GM15510 (cell line): ENCODE measurements around the gene BSDC1.

ENCODE experiments used
- POLR2A ChIP-seq: IDR thresholded peaks from 3 replicates; pipeline ENCODE4 v1.6.1; 2011; ENCODE audit warnings: borderline replicate concordance; ENCODE audit not compliant: insufficient read length; ENCODE audit errors: extremely low read depth

BSDC1 gene

GRCh38 chr1:32394141-32394889 lies at the start of gene BSDC1:
BSDC1 (minus strand) TSS chr1:32394441; CDS start chr1:32394414, 27 bp downstream.
- TF ChIP-seq POLR2A, result peak; percentile 80

DNA sequence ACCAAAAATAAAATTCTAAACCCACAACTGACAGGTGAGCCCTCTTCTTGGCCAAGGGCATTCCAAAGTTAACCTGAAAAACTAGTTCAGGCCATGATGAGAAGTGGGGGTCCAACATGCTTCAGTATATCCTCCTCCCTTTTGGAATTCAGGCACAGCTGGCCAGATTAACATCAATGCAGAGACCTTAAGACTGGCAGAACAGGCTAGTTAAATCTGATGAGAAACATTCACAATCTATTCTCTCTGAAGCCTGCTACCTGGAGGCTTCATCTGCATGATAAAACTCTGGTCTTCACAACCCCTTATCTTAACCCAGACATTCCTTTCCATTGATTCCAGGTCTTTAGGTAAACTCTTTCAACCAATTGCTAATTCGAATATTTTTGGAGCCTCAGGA lies 43.9 kb upstream of the BSDC1 start:
- no peak for TF ChIP-seq POLR2A

GRCh38 chr1:32431736-32432400 lies 37.6 kb upstream of the BSDC1 start:
- TF ChIP-seq POLR2A, result no peak

- TF ChIP-seq POLR2A, result no peak
Observed at GRCh38 chr1:32427264-32427963, 33.2 kb upstream of the BSDC1 start.

DNA sequence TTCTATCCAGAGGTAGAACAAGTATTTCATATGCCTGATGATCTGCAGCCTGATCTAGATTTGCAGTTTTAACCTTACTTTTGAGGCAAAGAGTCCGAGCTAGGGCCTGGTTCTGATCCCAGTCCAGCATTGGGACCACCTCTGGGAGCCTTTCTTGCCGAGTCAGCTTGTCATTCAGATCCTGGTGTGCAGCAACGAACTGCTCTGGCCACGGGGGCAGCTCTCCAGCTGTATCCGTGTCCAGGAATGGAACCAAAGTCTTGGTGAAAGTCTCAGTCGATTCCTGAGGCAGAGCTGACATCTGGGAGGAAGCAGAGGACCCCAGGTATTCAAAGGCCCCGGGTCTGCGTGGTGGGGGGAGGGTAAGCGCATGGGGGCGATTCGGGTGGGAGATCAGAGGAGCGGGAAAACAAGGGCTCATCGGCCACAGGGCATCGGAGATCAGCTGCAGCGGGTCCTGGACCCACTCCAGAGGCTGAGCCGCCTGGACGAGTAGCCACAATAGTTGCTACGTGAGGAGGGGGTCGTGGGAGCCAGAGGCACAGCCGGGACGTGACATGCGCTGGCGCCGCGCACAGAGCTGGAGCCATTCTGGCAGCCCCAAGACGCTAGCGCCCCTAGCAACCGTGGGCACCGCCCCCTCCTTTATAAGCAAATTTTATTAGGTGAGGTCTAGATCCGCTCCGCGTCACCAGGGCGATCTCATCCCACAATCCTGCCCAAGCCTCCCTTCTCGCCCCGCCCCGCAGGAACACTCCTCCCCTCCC lies 32.4 kb upstream of the BSDC1 start:
- no peak for TF ChIP-seq POLR2A

DNA sequence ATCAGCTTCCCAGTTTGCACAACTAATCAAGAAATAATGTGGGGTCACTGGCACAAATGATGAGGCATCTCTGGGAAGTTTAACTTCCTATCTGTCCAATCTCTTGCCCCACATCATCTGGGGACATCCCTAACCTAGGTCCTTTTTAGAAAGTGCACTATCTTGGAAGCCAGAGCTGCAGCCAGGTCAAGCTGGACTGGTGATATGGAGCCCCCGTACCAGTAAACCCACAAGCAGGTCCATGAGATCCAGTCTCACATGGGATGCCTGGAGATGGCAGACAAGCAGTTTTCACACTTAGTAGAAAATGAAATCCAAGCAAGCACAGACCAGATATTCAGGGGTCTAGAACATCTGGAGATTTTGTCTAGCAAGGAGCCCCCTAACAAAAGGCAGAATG lies 27.5 kb upstream of the BSDC1 start:
- TF ChIP-seq POLR2A, result no peak

DNA sequence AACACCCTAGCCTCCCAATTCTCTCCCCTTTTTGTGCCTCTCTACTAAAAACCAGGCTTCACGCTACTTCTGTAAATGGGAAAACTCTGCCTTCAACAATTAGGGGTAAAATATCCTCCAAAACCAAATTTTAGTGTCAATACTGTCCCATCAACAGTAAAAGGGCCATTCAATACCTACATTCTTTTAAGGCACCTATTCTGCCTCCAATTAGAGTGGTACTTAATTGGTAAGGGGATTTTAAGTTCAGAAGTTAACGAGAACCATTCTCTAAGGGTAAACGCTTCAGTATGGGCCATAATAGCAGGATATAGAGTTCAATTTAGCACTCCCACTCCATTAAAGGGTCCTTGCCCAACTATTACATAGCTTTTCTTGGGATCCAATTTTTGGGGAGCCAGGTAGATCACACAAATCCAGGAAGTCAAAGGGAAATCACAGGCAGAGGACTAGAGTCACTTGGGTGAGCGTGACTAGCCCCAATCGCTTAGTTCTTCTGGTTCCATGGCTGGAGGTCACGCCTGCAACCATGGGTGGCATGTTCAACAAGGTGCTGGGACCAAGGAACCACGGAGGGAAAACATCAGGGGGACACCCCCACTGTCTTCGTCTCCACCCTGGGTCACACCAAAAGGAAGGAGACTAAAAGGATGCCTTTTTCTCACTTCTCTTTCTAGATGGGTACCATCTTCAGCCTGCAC lies 20.1 kb upstream of the BSDC1 start:
- no peak for TF ChIP-seq POLR2A

- TF ChIP-seq POLR2A, result no peak
Observed at GRCh38 chr1:32413507-32414185, 19.4 kb upstream of the BSDC1 start.

GRCh38 chr1:32411261-32411660 lies 17.0 kb upstream of the BSDC1 start:
- TF ChIP-seq POLR2A, result no peak

DNA sequence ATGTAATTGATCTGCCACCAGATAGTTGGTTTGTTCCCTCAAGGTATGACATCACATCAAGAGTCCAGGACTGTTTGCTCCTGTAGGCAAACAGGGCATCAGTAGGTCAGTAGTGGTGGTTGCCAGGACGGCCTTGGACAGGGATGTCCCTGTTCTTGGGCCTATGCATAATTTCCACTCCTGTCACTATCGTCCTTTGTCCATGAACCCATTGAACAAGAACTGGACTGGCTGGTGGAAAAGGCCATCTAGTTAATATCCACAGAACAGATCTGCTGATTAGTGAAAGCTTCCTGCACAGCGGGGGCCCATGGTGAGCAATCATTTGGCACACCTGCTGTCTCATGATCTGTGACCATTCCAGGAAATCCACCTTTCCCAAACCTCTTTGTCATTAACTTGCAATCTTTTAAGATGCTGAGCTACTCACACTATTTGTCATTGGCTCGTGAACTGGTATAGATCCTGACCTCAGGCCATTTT lies 12.4 kb upstream of the BSDC1 start:
- no peak for TF ChIP-seq POLR2A

DNA sequence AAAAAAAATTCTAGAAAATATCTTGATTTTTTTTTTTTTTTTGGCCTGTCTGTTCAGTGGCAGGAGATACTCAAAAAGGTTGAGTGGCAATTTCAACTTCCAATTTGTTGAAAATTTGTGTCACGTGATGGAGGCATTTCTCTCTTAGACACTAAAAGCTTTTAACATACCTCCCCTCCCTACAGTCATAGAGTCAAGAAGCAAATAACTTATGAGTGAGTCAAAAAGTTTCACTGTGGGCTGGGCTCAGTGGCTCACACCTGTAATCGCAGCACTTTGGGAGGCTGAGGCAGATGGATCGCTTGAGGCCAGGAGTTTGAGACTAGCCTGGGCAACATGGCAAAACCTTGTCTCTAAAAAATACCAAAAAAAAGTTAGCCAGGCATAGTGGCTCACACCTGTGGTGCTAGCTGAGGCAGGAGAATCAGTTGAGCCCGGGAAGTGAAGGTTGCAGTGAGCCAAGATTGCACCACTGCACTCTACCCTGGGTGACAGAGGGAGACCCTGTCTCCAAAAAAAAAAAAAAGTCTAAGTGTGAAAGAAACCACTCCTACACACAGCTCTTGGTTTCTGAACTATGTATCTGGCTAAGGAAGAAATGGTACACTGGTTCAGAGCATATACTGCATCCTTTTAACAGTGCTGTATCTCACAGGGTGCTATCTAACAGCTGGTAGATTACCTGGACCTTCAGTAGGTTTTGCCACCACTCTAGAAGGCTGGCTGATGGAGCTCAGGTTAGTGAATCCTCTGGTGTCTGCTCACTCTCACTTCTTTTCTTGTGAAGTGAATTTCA lies 11.6 kb upstream of the BSDC1 start:
- no peak for TF ChIP-seq POLR2A

GRCh38 chr1:32404946-32405345 lies 10.7 kb upstream of the BSDC1 start:
- no peak for TF ChIP-seq POLR2A
